NCI-H524 treated with DMSO at 0.1 percent for 48 hours (cell line): ENCODE measurements around the gene PHF21A.
"Not testable (repeated sequence)": the region's sequence is repeated elsewhere in the genome, so short reads cannot be mapped to it uniquely, and the experiment has no call there.

Source experiments
- DNase-seq: peaks from one replicate; lab custom pipeline; 2025; lab: John Stamatoyannopoulos, UW

PHF21A gene

GRCh38 chr11:45902452-45903380, 218.5 kb downstream of the PHF21A start:
- DNase-seq = no peak

GRCh38 chr11:45901626-45902025, 219.6 kb downstream of the PHF21A start:
- DNase-seq = no peak

- DNase-seq = no peak
Measured at GRCh38 chr11:45900916-45901617, 220.2 kb downstream of the PHF21A start.

GRCh38 chr11:45900175-45900800, 221.0 kb downstream of the PHF21A start:
- DNase-seq = not testable (repeated sequence)

- DNase-seq = peak; percentile 16
Measured at GRCh38 chr11:45899448-45900174, 221.6 kb downstream of the PHF21A start.

- no peak for DNase-seq
Measured at GRCh38 chr11:45899086-45899447, 222.2 kb downstream of the PHF21A start.

GRCh38 chr11:45897556-45897955, 223.7 kb downstream of the PHF21A start:
- no peak for DNase-seq

GRCh38 chr11:45896422-45896984, 224.8 kb downstream of the PHF21A start:
- peak; percentile 44 for DNase-seq

- DNase-seq = no peak
Measured at GRCh38 chr11:45895553-45896259, 225.5 kb downstream of the PHF21A start.

- DNase-seq = no peak
Measured at GRCh38 chr11:45894555-45895247, 226.6 kb downstream of the PHF21A start.

- no peak for DNase-seq
Measured at GRCh38 chr11:45892856-45893255, 228.4 kb downstream of the PHF21A start.

- no peak for DNase-seq
Measured at GRCh38 chr11:45890886-45891550, 230.2 kb downstream of the PHF21A start.

GRCh38 chr11:45889966-45890365, 231.3 kb downstream of the PHF21A start:
- DNase-seq = no peak

GRCh38 chr11:45889555-45889954, 231.7 kb downstream of the PHF21A start:
- DNase-seq = no peak

- no peak for DNase-seq
Measured at GRCh38 chr11:45887587-45887986, 233.7 kb downstream of the PHF21A start.

- no peak for DNase-seq
Measured at GRCh38 chr11:45886816-45887520, 234.3 kb downstream of the PHF21A start.

- DNase-seq = no peak
Measured at GRCh38 chr11:45885921-45886721, 235.1 kb downstream of the PHF21A start.

- peak; percentile 2 for DNase-seq
Measured at GRCh38 chr11:45885274-45885920, 235.9 kb downstream of the PHF21A start, which contains the start of gene MAPK8IP1. MAPK8IP1 (plus strand) TSS chr11:45885651; CDS start chr11:45885821, 170 bp downstream.
